GM23338 (cell line): ENCODE data around the gene DLG2. TPM values are rescaled to one million over a fixed set of nuclear protein-coding genes. Genes with fewer than 3 reads are reported as not detected.

Experiments used
- ATAC-seq: fragments of 200-7000 bp; cut with Tn5 transposase; 3 replicates; pipeline ENCODE4 v1.9.1; 2020
- DNase-seq: peaks from one replicate; pipeline ENCODE4 v3.0.0-alpha.2; 2015; ENCODE audit warnings: low spot score
- H2AFZ ChIP-seq: fragments of 200-600 bp; sonication (generic); 2 replicates; pipeline ENCODE4 v1.8.0; 2016; ENCODE audit warnings: antibody characterized with exemption, mild to moderate bottlenecking, moderate library complexity
- H3F3A ChIP-seq: fragments of 200-600 bp; sonication (generic); replicated peaks from 2 replicates; pipeline ENCODE4 v1.8.0; 2017; ENCODE audit warnings: antibody characterized with exemption, mixed run types, low read depth
- H3K27ac ChIP-seq: fragments of 200-600 bp; sonication (generic); 2 replicates; pipeline ENCODE4 v1.6.1; 2016; ENCODE audit warnings: low read depth
- H3K27me3 ChIP-seq: fragments of 200-600 bp; sonication (generic); 2 replicates; pipeline ENCODE4 v1.8.0; 2016; ENCODE audit warnings: mild to moderate bottlenecking, mixed run types, moderate library complexity; ENCODE audit not compliant: insufficient read depth
- H3K36me3 ChIP-seq: fragments of 200-600 bp; sonication (generic); 2 replicates; pipeline ENCODE4 v1.8.0; 2016; ENCODE audit warnings: mild to moderate bottlenecking; ENCODE audit not compliant: insufficient read depth
- H3K4me1 ChIP-seq: fragments of 200-600 bp; sonication (generic); 2 replicates; pipeline ENCODE4 v1.8.0; 2016; ENCODE audit warnings: mild to moderate bottlenecking, moderate library complexity; ENCODE audit not compliant: insufficient read depth
- H3K4me2 ChIP-seq: fragments of 200-600 bp; sonication (generic); 2 replicates; pipeline ENCODE4 v1.7.1; 2017; ENCODE audit warnings: mixed run types
- H3K4me3 ChIP-seq: fragments of 200-600 bp; sonication (generic); 2 replicates; pipeline ENCODE4 v1.6.1; 2016; ENCODE audit warnings: mixed run types
- H3K79me2 ChIP-seq: fragments of 200-600 bp; sonication (generic); replicated peaks from 2 replicates; pipeline ENCODE4 v1.8.0; 2017; ENCODE audit warnings: mild to moderate bottlenecking; ENCODE audit not compliant: insufficient read depth
- H3K9me2 ChIP-seq: fragments of 200-600 bp; sonication (generic); 2 replicates; pipeline ENCODE4 v1.8.0; 2017; ENCODE audit not compliant: insufficient read depth
- H4K20me1 ChIP-seq: fragments of 200-600 bp; sonication (generic); replicated peaks from 2 replicates; pipeline ENCODE4 v1.8.0; 2017; ENCODE audit warnings: mild to moderate bottlenecking; ENCODE audit not compliant: insufficient read depth
- H3K27ac Mint-ChIP-seq: 2 replicates; pipeline ENCODE4 v1.8.0; 2020; ENCODE audit warnings: inconsistent platforms, mild to moderate bottlenecking, moderate library complexity, mixed read lengths
- H3K27me3 Mint-ChIP-seq: 3 replicates; pipeline ENCODE4 v1.8.0; 2022; ENCODE audit warnings: low read depth, mild to moderate bottlenecking, moderate library complexity, mixed read lengths, inconsistent platforms; ENCODE audit not compliant: insufficient read depth, poor library complexity
- H3K36me3 Mint-ChIP-seq: 3 replicates; pipeline ENCODE4 v1.8.0; 2021; ENCODE audit warnings: low read depth, mild to moderate bottlenecking, inconsistent platforms, moderate library complexity, mixed read lengths
- H3K4me1 Mint-ChIP-seq: 3 replicates; pipeline ENCODE4 v1.8.0; 2020; ENCODE audit warnings: mild to moderate bottlenecking, inconsistent platforms, mixed read lengths
- H3K4me3 Mint-ChIP-seq: 3 replicates; pipeline ENCODE4 v1.8.0; 2021; ENCODE audit warnings: moderate library complexity, mild to moderate bottlenecking, inconsistent platforms, mixed read lengths
- H3K9me3 Mint-ChIP-seq: 3 replicates; pipeline ENCODE4 v1.8.0; 2020; ENCODE audit warnings: moderate library complexity, mild to moderate bottlenecking, inconsistent platforms, mixed read lengths
- CTCF ChIP-seq, 2 experiments: fragments of 200-600 bp in 1 of 2; sonication (generic) in 1 of 2; conservative IDR thresholded peaks; 2 replicates each; pipeline versions ENCODE4 v1.5.1 to v1.6.1; 2016 to 2017; ENCODE audit warnings: antibody characterized with exemption in 2 of 2, low read depth in 2 of 2, mild to moderate bottlenecking in 2 of 2, moderate library complexity in 1 of 2
- POLR2AphosphoS5 ChIP-seq: IDR thresholded peaks from 2 replicates; pipeline ENCODE4 v1.6.1; 2016; ENCODE audit warnings: antibody characterized with exemption, low read depth
- ZNF114 ChIP-seq: fragments of 250-450 bp; sonication (Bioruptor Pico); IDR thresholded peaks from 2 replicates; pipeline ENCODE4 v1.5.0; 2020; ENCODE audit warnings: mild to moderate bottlenecking, moderate library complexity
- ZNF331 ChIP-seq: fragments of 250-450 bp; sonication (Bioruptor Pico); IDR thresholded peaks from 2 replicates; pipeline ENCODE4 v1.5.0; 2020; ENCODE audit warnings: low read depth, mild to moderate bottlenecking, moderate library complexity
- polyA plus RNA-seq: library from polyadenylated mRNA; unstranded; fragments of >200 nt; fragmentation: Nextera tagmentation; extraction: Ambion mirVana; gene quantifications from 2 replicates; pipeline ENCODE4 v1.2.1, GENCODE V29; 2016
- total RNA-seq: library from RNA; depleted of rRNA; stranded (reverse); fragments of >200 nt; shearing (Covaris generic); gene quantifications from 2 replicates; pipeline ENCODE4 v1.2.3, GENCODE V29; 2014
- TF ChIP-seq, protein P1 (sequence below): IDR thresholded peaks from one replicate; pipeline ENCODE4 v1.6.1; 2018; ENCODE audit warnings: antibody characterized with exemption; ENCODE audit not compliant: unreplicated experiment
- TF ChIP-seq, protein P2 (sequence below): fragments of 250-450 bp; sonication (Bioruptor Pico); IDR thresholded peaks from 2 replicates; pipeline ENCODE4 v1.5.0; 2020; ENCODE audit warnings: mild to moderate bottlenecking, moderate library complexity
- TF ChIP-seq, protein P3 (sequence below): IDR thresholded peaks from 2 replicates; pipeline ENCODE4 v1.6.1; 2016; ENCODE audit warnings: antibody characterized with exemption

DLG2 gene
- total and polyA plus RNA-seq, 2 experiments from 2014 or later: 19.8 to 21.5 TPM

- Mint-ChIP-seq H3K4me3 (no peak overlapping the region), H3K27ac (no peak overlapping the region), H3K36me3 (no peaks in the 10 kb centered on the region), H3K4me1 (no peaks in the 10 kb centered on the region; the same call in 2 of the 3 replicates), H3K27me3 (no peaks in the 10 kb centered on the region), H3K9me3 (no peaks in the 10 kb centered on the region)
- Histone ChIP-seq H3K9me2 (no peaks in the 10 kb centered on the region; the same call in 1 of the 2 replicates), H3K27me3 (no peaks in the 10 kb centered on the region), H2AFZ (no peak overlapping the region), H4K20me1 (no peaks in the 10 kb centered on the region), H3K36me3 (no peaks in the 10 kb centered on the region), H3K4me3 (no peak overlapping the region), H3K4me2 (no peak overlapping the region), H3F3A (no peaks in the 10 kb centered on the region), H3K4me1 (no peaks in the 10 kb centered on the region), H3K27ac (no peak overlapping the region), H3K79me2 (no peaks in the 10 kb centered on the region)
- DNase-seq (no peak), ATAC-seq (no peak)
- TF ChIP-seq ZNF331 (CRISPR knock-in tag): no peak
- TF ChIP-seq, protein P1, sequence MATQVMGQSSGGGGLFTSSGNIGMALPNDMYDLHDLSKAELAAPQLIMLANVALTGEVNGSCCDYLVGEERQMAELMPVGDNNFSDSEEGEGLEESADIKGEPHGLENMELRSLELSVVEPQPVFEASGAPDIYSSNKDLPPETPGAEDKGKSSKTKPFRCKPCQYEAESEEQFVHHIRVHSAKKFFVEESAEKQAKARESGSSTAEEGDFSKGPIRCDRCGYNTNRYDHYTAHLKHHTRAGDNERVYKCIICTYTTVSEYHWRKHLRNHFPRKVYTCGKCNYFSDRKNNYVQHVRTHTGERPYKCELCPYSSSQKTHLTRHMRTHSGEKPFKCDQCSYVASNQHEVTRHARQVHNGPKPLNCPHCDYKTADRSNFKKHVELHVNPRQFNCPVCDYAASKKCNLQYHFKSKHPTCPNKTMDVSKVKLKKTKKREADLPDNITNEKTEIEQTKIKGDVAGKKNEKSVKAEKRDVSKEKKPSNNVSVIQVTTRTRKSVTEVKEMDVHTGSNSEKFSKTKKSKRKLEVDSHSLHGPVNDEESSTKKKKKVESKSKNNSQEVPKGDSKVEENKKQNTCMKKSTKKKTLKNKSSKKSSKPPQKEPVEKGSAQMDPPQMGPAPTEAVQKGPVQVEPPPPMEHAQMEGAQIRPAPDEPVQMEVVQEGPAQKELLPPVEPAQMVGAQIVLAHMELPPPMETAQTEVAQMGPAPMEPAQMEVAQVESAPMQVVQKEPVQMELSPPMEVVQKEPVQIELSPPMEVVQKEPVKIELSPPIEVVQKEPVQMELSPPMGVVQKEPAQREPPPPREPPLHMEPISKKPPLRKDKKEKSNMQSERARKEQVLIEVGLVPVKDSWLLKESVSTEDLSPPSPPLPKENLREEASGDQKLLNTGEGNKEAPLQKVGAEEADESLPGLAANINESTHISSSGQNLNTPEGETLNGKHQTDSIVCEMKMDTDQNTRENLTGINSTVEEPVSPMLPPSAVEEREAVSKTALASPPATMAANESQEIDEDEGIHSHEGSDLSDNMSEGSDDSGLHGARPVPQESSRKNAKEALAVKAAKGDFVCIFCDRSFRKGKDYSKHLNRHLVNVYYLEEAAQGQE: no peak
- TF ChIP-seq, protein P2, sequence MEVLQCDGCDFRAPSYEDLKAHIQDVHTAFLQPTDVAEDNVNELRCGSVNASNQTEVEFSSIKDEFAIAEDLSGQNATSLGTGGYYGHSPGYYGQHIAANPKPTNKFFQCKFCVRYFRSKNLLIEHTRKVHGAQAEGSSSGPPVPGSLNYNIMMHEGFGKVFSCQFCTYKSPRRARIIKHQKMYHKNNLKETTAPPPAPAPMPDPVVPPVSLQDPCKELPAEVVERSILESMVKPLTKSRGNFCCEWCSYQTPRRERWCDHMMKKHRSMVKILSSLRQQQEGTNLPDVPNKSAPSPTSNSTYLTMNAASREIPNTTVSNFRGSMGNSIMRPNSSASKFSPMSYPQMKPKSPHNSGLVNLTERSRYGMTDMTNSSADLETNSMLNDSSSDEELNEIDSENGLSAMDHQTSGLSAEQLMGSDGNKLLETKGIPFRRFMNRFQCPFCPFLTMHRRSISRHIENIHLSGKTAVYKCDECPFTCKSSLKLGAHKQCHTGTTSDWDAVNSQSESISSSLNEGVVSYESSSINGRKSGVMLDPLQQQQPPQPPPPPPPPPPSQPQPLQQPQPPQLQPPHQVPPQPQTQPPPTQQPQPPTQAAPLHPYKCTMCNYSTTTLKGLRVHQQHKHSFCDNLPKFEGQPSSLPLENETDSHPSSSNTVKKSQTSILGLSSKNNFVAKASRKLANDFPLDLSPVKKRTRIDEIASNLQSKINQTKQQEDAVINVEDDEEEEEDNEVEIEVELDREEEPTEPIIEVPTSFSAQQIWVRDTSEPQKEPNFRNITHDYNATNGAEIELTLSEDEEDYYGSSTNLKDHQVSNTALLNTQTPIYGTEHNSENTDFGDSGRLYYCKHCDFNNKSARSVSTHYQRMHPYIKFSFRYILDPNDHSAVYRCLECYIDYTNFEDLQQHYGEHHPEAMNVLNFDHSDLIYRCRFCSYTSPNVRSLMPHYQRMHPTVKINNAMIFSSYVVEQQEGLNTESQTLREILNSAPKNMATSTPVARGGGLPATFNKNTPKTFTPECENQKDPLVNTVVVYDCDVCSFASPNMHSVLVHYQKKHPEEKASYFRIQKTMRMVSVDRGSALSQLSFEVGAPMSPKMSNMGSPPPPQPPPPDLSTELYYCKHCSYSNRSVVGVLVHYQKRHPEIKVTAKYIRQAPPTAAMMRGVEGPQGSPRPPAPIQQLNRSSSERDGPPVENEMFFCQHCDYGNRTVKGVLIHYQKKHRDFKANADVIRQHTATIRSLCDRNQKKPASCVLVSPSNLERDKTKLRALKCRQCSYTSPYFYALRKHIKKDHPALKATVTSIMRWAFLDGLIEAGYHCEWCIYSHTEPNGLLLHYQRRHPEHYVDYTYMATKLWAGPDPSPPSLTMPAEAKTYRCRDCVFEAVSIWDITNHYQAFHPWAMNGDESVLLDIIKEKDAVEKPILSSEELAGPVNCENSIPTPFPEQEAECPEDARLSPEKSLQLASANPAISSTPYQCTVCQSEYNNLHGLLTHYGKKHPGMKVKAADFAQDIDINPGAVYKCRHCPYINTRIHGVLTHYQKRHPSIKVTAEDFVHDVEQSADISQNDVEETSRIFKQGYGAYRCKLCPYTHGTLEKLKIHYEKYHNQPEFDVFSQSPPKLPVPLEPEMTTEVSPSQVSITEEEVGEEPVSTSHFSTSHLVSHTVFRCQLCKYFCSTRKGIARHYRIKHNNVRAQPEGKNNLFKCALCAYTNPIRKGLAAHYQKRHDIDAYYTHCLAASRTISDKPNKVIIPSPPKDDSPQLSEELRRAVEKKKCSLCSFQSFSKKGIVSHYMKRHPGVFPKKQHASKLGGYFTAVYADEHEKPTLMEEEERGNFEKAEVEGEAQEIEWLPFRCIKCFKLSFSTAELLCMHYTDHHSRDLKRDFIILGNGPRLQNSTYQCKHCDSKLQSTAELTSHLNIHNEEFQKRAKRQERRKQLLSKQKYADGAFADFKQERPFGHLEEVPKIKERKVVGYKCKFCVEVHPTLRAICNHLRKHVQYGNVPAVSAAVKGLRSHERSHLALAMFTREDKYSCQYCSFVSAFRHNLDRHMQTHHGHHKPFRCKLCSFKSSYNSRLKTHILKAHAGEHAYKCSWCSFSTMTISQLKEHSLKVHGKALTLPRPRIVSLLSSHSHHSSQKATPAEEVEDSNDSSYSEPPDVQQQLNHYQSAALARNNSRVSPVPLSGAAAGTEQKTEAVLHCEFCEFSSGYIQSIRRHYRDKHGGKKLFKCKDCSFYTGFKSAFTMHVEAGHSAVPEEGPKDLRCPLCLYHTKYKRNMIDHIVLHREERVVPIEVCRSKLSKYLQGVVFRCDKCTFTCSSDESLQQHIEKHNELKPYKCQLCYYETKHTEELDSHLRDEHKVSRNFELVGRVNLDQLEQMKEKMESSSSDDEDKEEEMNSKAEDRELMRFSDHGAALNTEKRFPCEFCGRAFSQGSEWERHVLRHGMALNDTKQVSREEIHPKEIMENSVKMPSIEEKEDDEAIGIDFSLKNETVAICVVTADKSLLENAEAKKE (CRISPR knock-in tag): no peak
- no peak for TF ChIP-seq POLR2AphosphoS5
- TF ChIP-seq, protein P3, sequence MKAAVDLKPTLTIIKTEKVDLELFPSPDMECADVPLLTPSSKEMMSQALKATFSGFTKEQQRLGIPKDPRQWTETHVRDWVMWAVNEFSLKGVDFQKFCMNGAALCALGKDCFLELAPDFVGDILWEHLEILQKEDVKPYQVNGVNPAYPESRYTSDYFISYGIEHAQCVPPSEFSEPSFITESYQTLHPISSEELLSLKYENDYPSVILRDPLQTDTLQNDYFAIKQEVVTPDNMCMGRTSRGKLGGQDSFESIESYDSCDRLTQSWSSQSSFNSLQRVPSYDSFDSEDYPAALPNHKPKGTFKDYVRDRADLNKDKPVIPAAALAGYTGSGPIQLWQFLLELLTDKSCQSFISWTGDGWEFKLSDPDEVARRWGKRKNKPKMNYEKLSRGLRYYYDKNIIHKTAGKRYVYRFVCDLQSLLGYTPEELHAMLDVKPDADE: no peak
- no peak for TF ChIP-seq ZNF114
- no peak for TF ChIP-seq CTCF (conservative IDR thresholded peaks at IDR 0.05; ENCODE audit: low read depth in 2 of 2)
These were observed 1336.5 kb downstream of the DLG2 start for GRCh38 chr11:84290647-84291046.
